GM19455 (cell line): Measurements from ENCODE around the gene LRRC8A.
"Not testable (repeated sequence)": the region's sequence is repeated elsewhere in the genome, so short reads cannot be mapped to it uniquely, and the experiment has no call there.

Source experiments
- ATAC-seq: cut with Tn5 transposase; IDR thresholded peaks from one replicate; pipeline ENCODE4 v1.9.1; 2021; ENCODE audit not compliant: unreplicated experiment

The LRRC8A gene

GRCh38 chr9:128947277-128947526 is 65.3 kb downstream of the LRRC8A start:
- ATAC-seq = peak; percentile 18

- peak; percentile 75 for ATAC-seq
These were observed 65.8 kb downstream of the LRRC8A start, which contains the start of the genes DOLK and NUP188 for GRCh38 chr9:128947527-128948301. Gene DOLK (minus strand): TSS chr9:128947603. CDS start chr9:128947303, 300 bp downstream. Gene NUP188 (plus strand): TSS chr9:128947699. CDS start chr9:128947720, 21 bp downstream.

- not testable (repeated sequence) for ATAC-seq
These were observed 79.5 kb downstream of the LRRC8A start for GRCh38 chr9:128961403-128961802.
